HCT116 (cell line): Measurements from ENCODE around the gene FTO. TPM values are rescaled to one million over a fixed set of nuclear protein-coding genes. Genes with fewer than 3 reads are reported as not detected.
A peak's percentile ranks its signal among the peaks of the same experiment; 100 is the strongest.

ENCODE experiments used
- ATAC-seq: fragments of 200-7000 bp; cut with Tn5 transposase; 2 replicates; pipeline ENCODE4 v1.9.1; 2020; ENCODE audit warnings: mild to moderate bottlenecking, moderate library complexity
- BruUV-seq: library from RNA; stranded (reverse); fragments of 400-500 nt; replicated peaks from 2 replicates; lab custom pipeline; 2021; lab: Mats Ljungman, UMichigan
- CTCF ChIA-PET: fragments of 300-600 bp; sonication (Branson Sonifier 250); formaldehyde crosslinking; loops from one replicate; lab custom pipeline; 2021; ENCODE audit warnings: antibody characterized with exemption; lab: Charles Lee
- POLR2A ChIA-PET: fragments of 300-600, 350-600 bp; sonication (Branson Sonifier 250); formaldehyde crosslinking; loops from one replicate; lab custom pipeline; 2021; ENCODE audit warnings: antibody characterized with exemption; lab: Charles Lee
- RAD21 ChIA-PET, 2 experiments: fragments of 300-600 bp; sonication (Branson Sonifier 250); formaldehyde crosslinking; loops; one replicate each; lab custom pipeline; 2023; ENCODE audit warnings: low total read pairs in 2 of 2; ENCODE audit not compliant: uncharacterized antibody in 2 of 2, unreplicated experiment in 2 of 2, low non-redundant PET in 1 of 2; lab: Charles Lee
- DNase-seq: peaks from one replicate; pipeline ENCODE4 v3.0.0-alpha.2; 2010; ENCODE audit warnings: low read depth, low spot score
- H2AFZ ChIP-seq: fragments of 200-600 bp; shearing (Covaris generic), sonication (generic); 2 replicates; pipeline ENCODE4 v1.6.1; 2017; ENCODE audit warnings: low read depth, mixed run types, mixed read lengths, antibody characterized with exemption, low read length; ENCODE audit not compliant: poor library complexity, severe bottlenecking
- H3K27ac ChIP-seq: 2 replicates; pipeline ENCODE4 v1.5.1; 2012; ENCODE audit warnings: low read depth, low read length
- H3K27me3 ChIP-seq: fragments of 200-600 bp; sonication (generic); 2 replicates; pipeline ENCODE4 v1.6.1; 2016; ENCODE audit warnings: mixed run types, low read length, mixed read lengths; ENCODE audit not compliant: insufficient read depth
- H3K36me3 ChIP-seq, 2 experiments: fragments of 200-500 bp in 1 of 2; fragments of 200-600 bp in 1 of 2; sonication (Bioruptor generic) in 1 of 2; sonication (generic) in 1 of 2; 2 replicates each; pipeline versions ENCODE4 v1.5.1 to v1.6.1; 2014 to 2016; ENCODE audit warnings: low read length in 2 of 2, inconsistent platforms in 1 of 2, mixed read lengths in 1 of 2, mixed run types in 1 of 2; ENCODE audit not compliant: insufficient read depth in 2 of 2, control insufficient read depth in 1 of 2
- H3K4me1 ChIP-seq, 2 experiments: fragments of 200-600 bp in 1 of 2; sonication (generic) in 1 of 2; 2 replicates each; pipeline versions ENCODE4 v1.5.1 to v1.6.1; 2012 to 2017; ENCODE audit warnings: low read length in 2 of 2, inconsistent platforms in 1 of 2, mild to moderate bottlenecking in 1 of 2, mixed read lengths in 1 of 2, mixed run types in 1 of 2, moderate library complexity in 1 of 2; ENCODE audit not compliant: insufficient read depth in 2 of 2, control insufficient read depth in 1 of 2
- H3K4me2 ChIP-seq: fragments of 200-600 bp; sonication (generic); 2 replicates; pipeline ENCODE4 v1.6.1; 2017; ENCODE audit warnings: mixed run types, low read length, mixed read lengths
- H3K4me3 ChIP-seq, 2 experiments: fragments of 200-600 bp in 1 of 2; sonication (generic) in 1 of 2; replicated peaks in 1 of 2; 2 replicates each; pipeline ENCODE4 v1.5.1; 2011 to 2016; ENCODE audit warnings: low read length in 2 of 2, control low read depth in 1 of 2, low read depth in 1 of 2, mild to moderate bottlenecking in 1 of 2, mixed read lengths in 1 of 2, mixed run types in 1 of 2
- H3K79me2 ChIP-seq: fragments of 200-600 bp; sonication (generic); 2 replicates; pipeline ENCODE4 v1.6.1; 2017; ENCODE audit warnings: mild to moderate bottlenecking, mixed run types, low read length, moderate library complexity, mixed read lengths; ENCODE audit not compliant: insufficient read depth
- H3K9ac ChIP-seq: fragments of 200-600 bp; sonication (generic); 2 replicates; pipeline ENCODE4 v1.6.1; 2016; ENCODE audit warnings: low read length, mixed read lengths
- H3K9me2 ChIP-seq: fragments of 200-600 bp; sonication (generic), shearing (Covaris generic); 2 replicates; pipeline ENCODE4 v1.6.1; 2017; ENCODE audit warnings: mixed run types, mild to moderate bottlenecking, moderate library complexity; ENCODE audit not compliant: insufficient read depth
- H3K9me3 ChIP-seq, 2 experiments: fragments of 200-500 bp in 1 of 2; fragments of 200-600 bp in 1 of 2; sonication (Bioruptor generic) in 1 of 2; sonication (generic) in 1 of 2; 2 replicates each; pipeline ENCODE4 v1.6.1; 2014 to 2017; ENCODE audit warnings: low read length in 2 of 2, mixed read lengths in 2 of 2, inconsistent platforms in 1 of 2, low read depth in 1 of 2, mild to moderate bottlenecking in 1 of 2, mixed run types in 1 of 2, moderate library complexity in 1 of 2; ENCODE audit not compliant: control insufficient read depth in 1 of 2, insufficient read depth in 1 of 2
- H4K20me1 ChIP-seq: fragments of 200-600 bp; sonication (generic), shearing (Covaris generic); 2 replicates; pipeline ENCODE4 v1.6.1; 2017; ENCODE audit warnings: mixed run types, mild to moderate bottlenecking, moderate library complexity; ENCODE audit not compliant: insufficient read depth
- ATF3 ChIP-seq: IDR thresholded peaks from 2 replicates; pipeline ENCODE4 v1.6.1; 2012
- CTCF ChIP-seq, 3 experiments: fragments of 200-600 bp in 1 of 3; sonication (generic) in 1 of 3; IDR thresholded peaks in 2 of 3; conservative IDR thresholded peaks in 1 of 3; 2 replicates each; pipeline ENCODE4 v1.5.1; 2012 to 2017; ENCODE audit warnings: low read depth in 2 of 3, low read length in 2 of 3, antibody characterized with exemption in 1 of 3, borderline replicate concordance in 1 of 3, control low read depth in 1 of 3, mild to moderate bottlenecking in 1 of 3, mixed read lengths in 1 of 3, mixed run types in 1 of 3, moderate library complexity in 1 of 3; ENCODE audit not compliant: insufficient read depth in 1 of 3
- EGR1 ChIP-seq: IDR thresholded peaks from 2 replicates; pipeline ENCODE4 v1.6.1; 2012; ENCODE audit warnings: low read depth
- EZH2 ChIP-seq: fragments of 200-600 bp; sonication (generic); IDR thresholded peaks from 2 replicates; pipeline ENCODE4 v1.6.1; 2017; ENCODE audit warnings: antibody characterized with exemption, mixed run types
- POLR2A ChIP-seq: IDR thresholded peaks from 2 replicates; pipeline ENCODE4 v1.7.0; 2011; ENCODE audit warnings: borderline replicate concordance; ENCODE audit not compliant: insufficient read depth, insufficient read length; ENCODE audit errors: extremely low read depth
- YY1 ChIP-seq: IDR thresholded peaks from 2 replicates; pipeline ENCODE4 v1.6.1; 2011; ENCODE audit warnings: low read length, low read depth, moderate library complexity, mild to moderate bottlenecking; ENCODE audit not compliant: insufficient replicate concordance; ENCODE audit errors: extremely low read depth
- ZFX ChIP-seq: fragments of 450-650 bp; IDR thresholded peaks from 2 replicates; pipeline ENCODE4 v1.6.1; 2017
- intact Hi-C: fragments of 100-400 bp; cut with micrococcal nuclease; formaldehyde crosslinking; loops from 2 replicates; pipeline ENCODE4 v1.10.0; 2022
- total RNA-seq: library from RNA; stranded (reverse); gene quantifications from one replicate; pipeline ENCODE4 v1.2.1, GENCODE V29; 2021; ENCODE audit not compliant: unreplicated experiment

The FTO gene
- total RNA-seq, 1 experiment from 2014 or later, result 55.2 TPM

DNA sequence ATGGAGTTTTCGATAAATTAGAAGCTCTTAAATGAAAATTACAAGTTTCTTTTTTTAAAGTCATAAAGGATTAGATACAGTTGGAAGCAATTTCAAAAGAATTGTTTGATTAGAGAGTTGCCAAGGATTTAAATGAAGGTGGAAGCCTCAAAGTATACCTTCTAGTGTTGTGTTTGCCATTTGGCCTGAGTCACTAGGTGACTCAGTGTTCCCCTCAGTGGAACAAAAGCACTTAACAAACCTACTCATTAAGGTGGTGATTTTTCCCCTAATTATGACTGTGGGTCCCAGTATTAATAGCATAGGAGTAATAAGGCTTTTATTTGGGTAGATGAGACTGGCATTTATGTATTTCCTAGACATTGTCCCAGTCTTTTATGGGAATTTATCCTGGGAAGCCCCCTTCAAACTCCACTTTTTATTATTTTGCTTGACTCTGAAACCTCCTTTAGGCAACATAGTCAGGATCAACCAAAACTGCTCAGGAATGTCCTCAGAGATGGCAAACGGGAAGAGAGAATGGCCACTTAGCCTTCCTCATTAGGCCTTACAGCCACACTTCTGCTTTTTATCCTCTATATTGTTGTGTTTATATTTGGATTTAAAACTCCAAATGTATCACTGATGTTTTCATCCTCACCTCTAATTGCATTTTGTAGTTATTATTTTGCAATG, 161.0 kb downstream of the FTO start (continued):
- no peak for TF ChIP-seq ATF3
- TF ChIP-seq EGR1, result no peak; the same call in 1 of the 2 replicates
- no peak for TF ChIP-seq YY1
- TF ChIP-seq ZFX, result no peak
- TF ChIP-seq, all 23 proteins: peak for 6

DNA sequence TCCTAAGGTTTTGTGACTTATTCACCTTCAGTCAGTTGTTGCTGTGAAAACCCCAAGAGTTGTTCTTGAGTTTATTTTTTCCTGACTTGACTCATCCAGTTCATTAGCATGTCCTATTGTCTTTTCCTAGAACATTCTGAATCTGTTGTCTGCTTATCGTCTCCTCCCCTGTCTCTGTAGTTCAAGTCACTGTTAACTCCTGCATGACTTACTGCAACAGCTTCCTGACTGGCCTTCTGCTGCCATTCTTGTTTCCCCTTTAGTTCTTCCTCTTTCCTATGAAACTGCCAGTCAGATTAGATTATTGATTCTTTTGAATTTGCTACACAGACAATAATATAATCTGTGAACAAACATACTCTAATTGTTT, 161.5 kb downstream of the FTO start:
- Histone ChIP-seq H3K9me2 (no peaks in the 10 kb centered on the region), H2AFZ (no peak overlapping the region), H3K4me3 (0 out of 4 replicates have a peak overlapping the region, but pooled peaks of 1 of the 2 experiments have one; percentile 19), H3K4me2 (peak overlapping the region; percentile 63), H3K79me2 (no peaks in the 10 kb centered on the region), H3K9me3 (peaks cover 0 to 3% of the 10 kb centered on the region in 2 experiments; a peak in 1 of 4 replicates), H3K27me3 (no peaks in the 10 kb centered on the region), H3K4me1 (peaks cover 26 to 28% of the 10 kb centered on the region in 2 experiments), H3K27ac (peak overlapping the region; percentile 77), H3K9ac (peak overlapping the region; percentile 19; the same call in 1 of the 2 replicates), H3K36me3 (no peaks in the 10 kb centered on the region), H4K20me1 (no peaks in the 10 kb centered on the region)
- CTCF ChIA-PET, result no interaction called here
- BruUV-seq, result no TSS peak
- POLR2A ChIA-PET, result no interaction called here
- TF ChIP-seq ATF3, result no peak
- intact Hi-C loops, result no loop called here
- DNase-seq (peak; percentile 7), ATAC-seq (peak; percentile 55)
- RAD21 ChIA-PET, result no interaction called here

DNA sequence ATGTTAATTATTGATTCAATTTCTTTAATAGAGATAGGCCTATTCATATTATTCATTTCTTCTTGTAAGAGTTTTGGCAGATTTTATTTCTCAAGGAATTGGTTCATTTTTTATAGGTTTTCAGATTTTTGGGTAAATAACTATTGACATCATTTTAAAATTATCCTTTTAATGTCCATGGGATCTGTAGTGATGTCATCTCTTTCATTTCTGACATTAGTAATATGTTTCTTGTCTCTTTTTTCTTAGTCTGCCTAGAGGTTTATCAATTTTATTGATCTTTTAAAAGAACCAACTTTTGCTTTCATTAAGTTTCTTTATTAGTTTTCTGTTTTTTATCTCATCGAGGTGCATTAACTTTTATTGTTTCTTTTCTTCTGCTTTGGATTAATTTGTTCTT, 162.6 kb downstream of the FTO start:
- peaks cover 3 to 6% of the 10 kb centered on the region in 2 experiments; a peak in 1 of 4 replicates for H3K9me3 ChIP-seq
- BruUV-seq, result no TSS peak
- no peaks in the 10 kb centered on the region for H4K20me1 ChIP-seq
- ATAC-seq, result no peak
- H3K27me3 ChIP-seq, result no peaks in the 10 kb centered on the region
- ChIA-PET CTCF (no interaction called here), POLR2A (no interaction called here), RAD21 (no interaction called here)
- TF ChIP-seq EZH2 (no peak), POLR2A (no peak), CTCF (IDR thresholded peaks at IDR 0.05 in 2 of 3, conservative IDR thresholded peaks at IDR 0.05 in 1 of 3; ENCODE audit: borderline replicate concordance in 1 of 3, insufficient read depth in 1 of 3, low read depth in 2 of 3, low read length in 2 of 3) (no peak)
- intact Hi-C loops, result no loop called here
- no peaks in the 10 kb centered on the region for H3K79me2 ChIP-seq
- H3K27ac ChIP-seq, result no peak overlapping the region
- peaks cover 26 to 28% of the 10 kb centered on the region in 2 experiments for H3K4me1 ChIP-seq
- H3K4me2 ChIP-seq, result no peak overlapping the region
- H3K36me3 ChIP-seq, result no peaks in the 10 kb centered on the region
- no peaks in the 10 kb centered on the region for H3K9me2 ChIP-seq
- no peak overlapping the region for H3K4me3 ChIP-seq
- no peak overlapping the region for H3K9ac ChIP-seq
- H2AFZ ChIP-seq, result no peak overlapping the region
- DNase-seq, result no peak
